B cell (primary cell): Measurements from ENCODE around the gene CAP2. TPM values are rescaled to one million over a fixed set of nuclear protein-coding genes. Genes with fewer than 3 reads are reported as not detected.

ENCODE experiments used
- ATAC-seq: fragments of 200-7000 bp; cut with Tn5 transposase; one replicate; pipeline ENCODE4 v1.10.0; 2021; ENCODE audit warnings: low read depth, mild to moderate bottlenecking, moderate number of reproducible peaks, moderate library complexity
- CTCF ChIA-PET: fragments of 350-600 bp; sonication (Branson Sonifier 250); formaldehyde crosslinking; loops from one replicate; lab custom pipeline; 2021; ENCODE audit warnings: antibody characterized with exemption, inconsistent platforms; lab: Charles Lee
- POLR2A ChIA-PET: fragments of 350-600 bp; sonication (Branson Sonifier 250); formaldehyde crosslinking; loops from one replicate; lab custom pipeline; 2021; ENCODE audit warnings: antibody characterized with exemption; lab: Charles Lee
- DNase-seq: peaks from one replicate; pipeline ENCODE4 v3.0.0; 2013
- H2AFZ ChIP-seq: 2 replicates; pipeline ENCODE4 v1.6.1; 2012; ENCODE audit warnings: mild to moderate bottlenecking, low read depth, low read length; ENCODE audit not compliant: insufficient read depth, poor library complexity, severe bottlenecking
- H3K27ac ChIP-seq, 2 donors: 1 replicate in 1 of 2; 2 replicates in 1 of 2; pipeline ENCODE4 v1.5.1; 2012 to 2013; ENCODE audit warnings: low read length in 2 of 2, mild to moderate bottlenecking in 2 of 2, moderate library complexity in 1 of 2
- H3K27me3 ChIP-seq, 4 experiments: fragments of 200-600 bp in 1 of 4; sonication (generic) in 1 of 4; replicated peaks in 1 of 4; 1 replicate in 2 of 4; 2 replicates in 2 of 4; pipeline versions ENCODE4 v1.6.1 to v1.7.0; 2013 to 2016; ENCODE audit warnings: low read length in 3 of 4, mild to moderate bottlenecking in 2 of 4, mixed read lengths in 1 of 4, moderate library complexity in 1 of 4; ENCODE audit not compliant: insufficient read depth in 4 of 4, control insufficient read depth in 3 of 4; ENCODE audit errors: control extremely low read depth in 1 of 4
- H3K36me3 ChIP-seq, 2 experiments: replicated peaks in 1 of 2; 1 replicate in 1 of 2; 2 replicates in 1 of 2; pipeline versions ENCODE4 v1.6.1 to v1.7.1; 2013; ENCODE audit warnings: low read length in 1 of 2; ENCODE audit not compliant: insufficient read depth in 2 of 2, control insufficient read depth in 1 of 2; ENCODE audit errors: control extremely low read depth in 1 of 2, extremely low read depth in 1 of 2
- H3K4me1 ChIP-seq, 2 donors: fragments of 200-600 bp in 1 of 2; sonication (generic) in 1 of 2; 1 replicate in 1 of 2; 2 replicates in 1 of 2; pipeline versions ENCODE4 v1.5.1 to v1.6.1; 2013 to 2017; ENCODE audit warnings: low read length in 2 of 2; ENCODE audit not compliant: control insufficient read depth in 2 of 2, insufficient read depth in 2 of 2
- H3K4me2 ChIP-seq: replicated peaks from 2 replicates; pipeline ENCODE3; 2012; ENCODE audit warnings: mild to moderate bottlenecking, low read depth, low read length; ENCODE audit not compliant: poor library complexity, severe bottlenecking
- H3K4me3 ChIP-seq, 5 experiments: fragments of 200-600 bp in 1 of 5; sonication (generic) in 1 of 5; 1 replicate in 3 of 5; 2 replicates in 2 of 5; pipeline versions ENCODE4 v1.5.1 to v1.7.0; 2011 to 2016; ENCODE audit warnings: low read length in 4 of 5, mild to moderate bottlenecking in 4 of 5, low read depth in 2 of 5, control low read depth in 1 of 5, moderate library complexity in 1 of 5; ENCODE audit not compliant: insufficient read depth in 1 of 5; ENCODE audit errors: control extremely low read depth in 1 of 5, extremely low read depth in 1 of 5
- H3K79me2 ChIP-seq: fragments of 200-600 bp; sonication (generic); one replicate; pipeline ENCODE4 v1.6.0; 2016; ENCODE audit warnings: low read length; ENCODE audit not compliant: control insufficient read depth, insufficient read depth
- H3K9ac ChIP-seq: fragments of 200-600 bp; sonication (generic); 2 replicates; pipeline ENCODE4 v1.6.1; 2017; ENCODE audit warnings: mild to moderate bottlenecking, low read length, moderate library complexity
- H3K9me3 ChIP-seq, 3 donors: one replicate each; pipeline versions ENCODE4 v1.6.1 to v1.7.1; 2013; ENCODE audit warnings: low read length in 2 of 3; ENCODE audit not compliant: control insufficient read depth in 2 of 3, insufficient read depth in 1 of 3; ENCODE audit errors: control extremely low read depth in 1 of 3
- H4K20me1 ChIP-seq: 2 replicates; pipeline ENCODE4 v1.6.0; 2012; ENCODE audit warnings: mild to moderate bottlenecking, low read length; ENCODE audit not compliant: insufficient read depth, control insufficient read depth, poor library complexity, severe bottlenecking
- H3K27ac Mint-ChIP-seq: one replicate; pipeline ENCODE4 v1.8.0; 2021; ENCODE audit warnings: mixed read lengths
- H3K27me3 Mint-ChIP-seq: one replicate; pipeline ENCODE4 v1.8.0; 2021; ENCODE audit warnings: mixed read lengths
- H3K4me1 Mint-ChIP-seq: one replicate; pipeline ENCODE4 v1.8.0; 2021; ENCODE audit warnings: mixed read lengths
- H3K4me3 Mint-ChIP-seq: one replicate; pipeline ENCODE4 v1.8.0; 2021; ENCODE audit warnings: mixed read lengths
- H3K9me3 Mint-ChIP-seq: one replicate; pipeline ENCODE4 v1.8.0; 2022; ENCODE audit warnings: mixed read lengths; ENCODE audit not compliant: insufficient read depth
- CTCF ChIP-seq: fragments of 200-600 bp; IDR thresholded peaks from one replicate; pipeline ENCODE4 v1.8.0; 2022; ENCODE audit warnings: antibody characterized with exemption, mild to moderate bottlenecking
- EZH2 ChIP-seq: IDR thresholded peaks from 2 replicates; pipeline ENCODE4 v1.6.1; 2012; ENCODE audit warnings: borderline replicate concordance, low read depth, mild to moderate bottlenecking, moderate library complexity, low read length; ENCODE audit not compliant: insufficient read depth, poor library complexity, severe bottlenecking
- WGBS: methylation state at CpG from one replicate; pipeline ENCODE4 v1.1.5; 2013; ENCODE audit warnings: missing lambda C conversion rate; ENCODE audit not compliant: insufficient coverage; 5-methylcytosine and 5-hydroxymethylcytosine counted together
- intact Hi-C: fragments of 100-400 bp; cut with micrococcal nuclease; formaldehyde crosslinking; loops from one replicate; pipeline ENCODE4 v1.10.0; 2022
- polyA plus RNA-seq: library from polyadenylated mRNA; depleted of rRNA; stranded (reverse); fragments of >200 nt; gene quantifications from 2 replicates; pipeline ENCODE4 v1.2.3, GENCODE V29; 2012
- total RNA-seq, 2 donors: library from RNA; stranded (reverse); fragments of 120-200 nt in 1 of 2; gene quantifications; 1 replicate in 1 of 2; 2 replicates in 1 of 2; pipeline versions ENCODE4 v1.2.3 to v1.2.4, GENCODE V29; 2013 to 2022

Gene CAP2
- total and polyA plus RNA-seq, 2 donors (not counting 1 experiment from before 2014, with no cell fraction given), result not detected

- Histone ChIP-seq H3K27ac (no peak overlapping the region), H2AFZ (no peak overlapping the region), H3K4me2 (no peak overlapping the region), H3K4me3 (no peak overlapping the region), H3K36me3 (no peaks in the 10 kb centered on the region), H3K4me1 (no peaks in the 10 kb centered on the region), H3K9me3 (no peaks in the 10 kb centered on the region), H3K9ac (no peak overlapping the region), H3K79me2 (no peaks in the 10 kb centered on the region), H3K27me3 (no peaks in the 10 kb centered on the region), H4K20me1 (no peaks in the 10 kb centered on the region)
- no peak for DNase-seq
- intact Hi-C loops, result no loop called here
- TF ChIP-seq CTCF, result no peak
- TF ChIP-seq EZH2, result no peak
- no peak overlapping the region for H3K27ac Mint-ChIP-seq
- no peaks in the 10 kb centered on the region for H3K4me1 Mint-ChIP-seq
- H3K9me3 Mint-ChIP-seq, result no peaks in the 10 kb centered on the region
- ChIA-PET POLR2A (no interaction called here), CTCF (no interaction called here)
- no peaks in the 10 kb centered on the region for H3K27me3 Mint-ChIP-seq
- H3K4me3 Mint-ChIP-seq, result no peak overlapping the region
- ATAC-seq, result no peak
- WGBS, result 60% methylated on average over 1 of the region's 1 CpG
Observed at GRCh38 chr6:17591287-17591686, 197.9 kb downstream of the CAP2 start.

- no peak overlapping the region for H3K4me2 ChIP-seq
- POLR2A ChIA-PET, result no interaction called here
- ATAC-seq (no peak), DNase-seq (no peak)
- Mint-ChIP-seq H3K27ac (no peak overlapping the region), H3K4me3 (no peak overlapping the region), H3K9me3 (no peaks in the 10 kb centered on the region), H3K27me3 (no peaks in the 10 kb centered on the region), H3K4me1 (no peaks in the 10 kb centered on the region)
- no peak overlapping the region for H3K27ac ChIP-seq
- H3K79me2 ChIP-seq, result no peaks in the 10 kb centered on the region
- H3K36me3 ChIP-seq, result no peaks in the 10 kb centered on the region
- H3K9me3 ChIP-seq, result no peaks in the 10 kb centered on the region
- peak overlapping the region; percentile 36 for H2AFZ ChIP-seq
- intact Hi-C loops, result no loop called here
- no peaks in the 10 kb centered on the region for H4K20me1 ChIP-seq
- H3K27me3 ChIP-seq, result no peaks in the 10 kb centered on the region
- no peak overlapping the region for H3K9ac ChIP-seq
- H3K4me1 ChIP-seq, result no peaks in the 10 kb centered on the region
- TF ChIP-seq EZH2 (no peak), CTCF (peak; percentile 8)
- CTCF ChIA-PET, result no interaction called here
- H3K4me3 ChIP-seq, result no peak overlapping the region
Observed at GRCh38 chr6:17593246-17593645, 199.9 kb downstream of the CAP2 start.
